Stimulated activated CD8-positive, alpha-beta memory T cell treated with anti-CD3 and anti-CD28 coated beads, Interleukin-15, amount 100 ng/mL, for 24 hours (primary cell): ENCODE results near the gene GABBR2.
"Not testable (repeated sequence)": the region's sequence is repeated elsewhere in the genome, so short reads cannot be mapped to it uniquely, and the experiment has no call there.

ENCODE experiments used
- DNase-seq: peaks from one replicate; pipeline ENCODE4 v3.0.0-alpha.2; 2020; ENCODE audit warnings: low read depth

GABBR2 gene

GRCh38 chr9:98289614-98290201 lies 419.0 kb downstream of the GABBR2 start:
- no peak for DNase-seq

- no peak for DNase-seq
These were observed 419.9 kb downstream of the GABBR2 start for GRCh38 chr9:98288881-98289280.

GRCh38 chr9:98287384-98287783 lies 421.4 kb downstream of the GABBR2 start:
- DNase-seq: no peak

- no peak for DNase-seq
These were observed 423.3 kb downstream of the GABBR2 start for GRCh38 chr9:98285446-98285845.

GRCh38 chr9:98284754-98285153 lies 424.0 kb downstream of the GABBR2 start:
- DNase-seq: no peak

- DNase-seq: not testable (repeated sequence)
These were observed 425.6 kb downstream of the GABBR2 start for GRCh38 chr9:98283143-98283542.

- no peak for DNase-seq
These were observed 427.5 kb downstream of the GABBR2 start for GRCh38 chr9:98281281-98281680.

GRCh38 chr9:98280574-98280973 lies 428.2 kb downstream of the GABBR2 start:
- DNase-seq: no peak

- no peak for DNase-seq
These were observed 428.6 kb downstream of the GABBR2 start for GRCh38 chr9:98280162-98280561.

GRCh38 chr9:98276907-98277469 lies 431.7 kb downstream of the GABBR2 start:
- DNase-seq: no peak

GRCh38 chr9:98275159-98275558 lies 433.6 kb downstream of the GABBR2 start:
- no peak for DNase-seq

GRCh38 chr9:98272083-98272482 lies 436.7 kb downstream of the GABBR2 start:
- no peak for DNase-seq

GRCh38 chr9:98271479-98271878 lies 437.3 kb downstream of the GABBR2 start:
- DNase-seq: no peak

- DNase-seq: not testable (repeated sequence)
These were observed 438.5 kb downstream of the GABBR2 start for GRCh38 chr9:98270284-98270683.

GRCh38 chr9:98269652-98270051 lies 439.1 kb downstream of the GABBR2 start:
- DNase-seq: not testable (repeated sequence)

- DNase-seq: not testable (repeated sequence)
These were observed 441.2 kb downstream of the GABBR2 start for GRCh38 chr9:98267556-98267955.

GRCh38 chr9:98264516-98264915 lies 444.2 kb downstream of the GABBR2 start:
- no peak for DNase-seq

- peak; percentile 27 for DNase-seq
These were observed 445.0 kb downstream of the GABBR2 start for GRCh38 chr9:98263482-98264357.

GRCh38 chr9:98263080-98263479 lies 445.7 kb downstream of the GABBR2 start:
- no peak for DNase-seq

- DNase-seq: no peak
These were observed 446.7 kb downstream of the GABBR2 start for GRCh38 chr9:98262056-98262455.

- no peak for DNase-seq
These were observed 448.1 kb downstream of the GABBR2 start for GRCh38 chr9:98260635-98261034.

GRCh38 chr9:98259791-98260190 lies 448.9 kb downstream of the GABBR2 start:
- no peak for DNase-seq

- no peak for DNase-seq
These were observed 452.0 kb downstream of the GABBR2 start for GRCh38 chr9:98256756-98257155.
